Measurements from ENCODE around the gene SLC7A8.

Gene SLC7A8

GRCh38 chr14:23103581-23103980 is 79.9 kb downstream of the SLC7A8 start:
- no peaks in the 10 kb centered on the region for H4K20me1 ChIP-seq (ENCODE audit: insufficient read depth, low read length)
- no peak overlapping the region for H3K9ac ChIP-seq (ENCODE audit: low read length)
- H3K9me3 ChIP-seq (ENCODE audit: insufficient read depth, low read length): no peaks in the 10 kb centered on the region
- no peak for TF ChIP-seq EZH2phosphoT487 (IDR thresholded peaks at IDR 0.05; ENCODE audit: low read depth)
- TF ChIP-seq, protein P1, sequence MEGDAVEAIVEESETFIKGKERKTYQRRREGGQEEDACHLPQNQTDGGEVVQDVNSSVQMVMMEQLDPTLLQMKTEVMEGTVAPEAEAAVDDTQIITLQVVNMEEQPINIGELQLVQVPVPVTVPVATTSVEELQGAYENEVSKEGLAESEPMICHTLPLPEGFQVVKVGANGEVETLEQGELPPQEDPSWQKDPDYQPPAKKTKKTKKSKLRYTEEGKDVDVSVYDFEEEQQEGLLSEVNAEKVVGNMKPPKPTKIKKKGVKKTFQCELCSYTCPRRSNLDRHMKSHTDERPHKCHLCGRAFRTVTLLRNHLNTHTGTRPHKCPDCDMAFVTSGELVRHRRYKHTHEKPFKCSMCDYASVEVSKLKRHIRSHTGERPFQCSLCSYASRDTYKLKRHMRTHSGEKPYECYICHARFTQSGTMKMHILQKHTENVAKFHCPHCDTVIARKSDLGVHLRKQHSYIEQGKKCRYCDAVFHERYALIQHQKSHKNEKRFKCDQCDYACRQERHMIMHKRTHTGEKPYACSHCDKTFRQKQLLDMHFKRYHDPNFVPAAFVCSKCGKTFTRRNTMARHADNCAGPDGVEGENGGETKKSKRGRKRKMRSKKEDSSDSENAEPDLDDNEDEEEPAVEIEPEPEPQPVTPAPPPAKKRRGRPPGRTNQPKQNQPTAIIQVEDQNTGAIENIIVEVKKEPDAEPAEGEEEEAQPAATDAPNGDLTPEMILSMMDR (IDR thresholded peaks at IDR 0.05; ENCODE audit: low read depth, low read length): no peak
- H3K27ac ChIP-seq (ENCODE audit: low read length): no peak overlapping the region
- no peaks in the 10 kb centered on the region for H3K79me2 ChIP-seq (ENCODE audit: low read length)
- no peak overlapping the region for H2AFZ ChIP-seq (ENCODE audit: low read depth, low read length)
- no peak overlapping the region for H3K4me3 ChIP-seq (ENCODE audit: low read length)
- no peaks in the 10 kb centered on the region for H3K4me1 ChIP-seq (ENCODE audit: low read length)
- no peak overlapping the region for H3K4me2 ChIP-seq (ENCODE audit: low read length)
- H3K27me3 ChIP-seq (ENCODE audit: low read depth, low read length): no peaks in the 10 kb centered on the region
- peaks cover 7% of the 10 kb centered on the region for H3K36me3 ChIP-seq (replicated peaks; ENCODE audit: low read depth, low read length)

DNA sequence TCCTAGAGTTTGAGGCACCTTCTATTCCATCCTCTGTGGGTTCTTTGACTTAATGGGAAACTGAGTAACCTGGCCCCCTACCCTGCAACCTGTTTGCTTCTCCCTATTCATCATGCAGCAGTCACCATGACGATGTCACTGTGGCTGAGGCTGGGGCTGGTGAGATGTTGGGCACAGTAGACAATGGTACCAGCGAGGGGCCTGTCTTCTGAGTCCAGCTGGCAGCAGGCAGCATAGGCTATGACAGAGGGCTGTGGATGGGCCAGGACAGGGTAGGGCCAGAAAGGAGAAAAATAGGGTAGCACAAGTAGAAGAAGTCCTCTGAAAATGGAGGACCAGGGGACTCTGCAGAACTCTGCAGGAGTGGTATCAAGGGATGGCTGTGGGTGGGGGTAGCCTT is 80.7 kb downstream of the SLC7A8 start:
- Histone ChIP-seq H3K36me3 (replicated peaks; ENCODE audit: low read depth, low read length) (peaks cover 14% of the 10 kb centered on the region), H3K4me1 (ENCODE audit: low read length) (no peaks in the 10 kb centered on the region), H3K27ac (ENCODE audit: low read length) (no peak overlapping the region), H3K9ac (ENCODE audit: low read length) (no peak overlapping the region), H4K20me1 (ENCODE audit: insufficient read depth, low read length) (no peaks in the 10 kb centered on the region), H3K4me2 (ENCODE audit: low read length) (no peak overlapping the region), H3K4me3 (ENCODE audit: low read length) (no peak overlapping the region), H3K27me3 (ENCODE audit: low read depth, low read length) (no peaks in the 10 kb centered on the region), H3K9me3 (ENCODE audit: insufficient read depth, low read length) (no peaks in the 10 kb centered on the region), H3K79me2 (ENCODE audit: low read length) (peaks cover 5% of the 10 kb centered on the region; the same call in 1 of the 2 replicates), H2AFZ (ENCODE audit: low read depth, low read length) (no peak overlapping the region)
- TF ChIP-seq EZH2phosphoT487 (IDR thresholded peaks at IDR 0.05; ENCODE audit: low read depth): no peak
- TF ChIP-seq, protein P1 (IDR thresholded peaks at IDR 0.05; ENCODE audit: low read depth, low read length): no peak

DNA sequence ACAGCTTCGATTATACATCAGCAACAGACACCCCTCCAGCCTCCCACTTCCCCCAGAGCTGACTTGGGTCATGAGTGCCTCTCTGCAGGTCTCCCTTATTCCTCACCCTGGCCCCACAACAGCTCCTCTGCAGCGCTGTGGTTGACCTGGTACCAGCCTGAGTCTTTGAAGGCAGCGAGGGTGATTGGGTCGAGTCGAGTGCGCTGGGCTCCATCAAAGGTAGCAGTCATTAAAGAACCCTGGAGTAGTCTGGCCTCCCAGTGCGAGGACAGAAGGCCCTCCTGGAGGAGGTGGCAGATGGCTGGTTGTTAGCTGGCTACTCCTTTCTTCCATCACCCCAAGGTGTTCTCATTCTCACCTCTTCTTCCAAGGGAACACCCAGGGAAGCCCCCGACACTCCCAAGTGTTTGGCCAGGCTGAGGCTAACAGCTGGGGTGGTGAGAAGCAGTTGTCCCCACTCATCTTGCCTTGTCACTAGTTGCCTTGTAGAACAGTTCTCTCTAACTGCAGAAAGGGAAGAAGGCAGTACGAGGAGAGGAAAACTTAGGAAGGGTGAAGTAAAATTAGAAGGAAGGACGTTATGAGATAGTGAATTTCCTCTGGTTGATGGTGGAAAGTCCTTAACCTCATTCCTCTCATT is 81.4 kb downstream of the SLC7A8 start:
- TF ChIP-seq, protein P1 (IDR thresholded peaks at IDR 0.05; ENCODE audit: low read depth, low read length): no peak
- no peak for TF ChIP-seq EZH2phosphoT487 (IDR thresholded peaks at IDR 0.05; ENCODE audit: low read depth)
- Histone ChIP-seq H3K27ac (ENCODE audit: low read length) (no peak overlapping the region), H3K36me3 (replicated peaks; ENCODE audit: low read depth, low read length) (peaks cover 18% of the 10 kb centered on the region), H3K79me2 (ENCODE audit: low read length) (peaks cover 12% of the 10 kb centered on the region), H3K4me2 (ENCODE audit: low read length) (no peak overlapping the region), H2AFZ (ENCODE audit: low read depth, low read length) (no peak overlapping the region), H4K20me1 (ENCODE audit: insufficient read depth, low read length) (no peaks in the 10 kb centered on the region), H3K4me1 (ENCODE audit: low read length) (no peaks in the 10 kb centered on the region), H3K4me3 (ENCODE audit: low read length) (no peak overlapping the region), H3K9ac (ENCODE audit: low read length) (no peak overlapping the region), H3K27me3 (ENCODE audit: low read depth, low read length) (no peaks in the 10 kb centered on the region), H3K9me3 (ENCODE audit: insufficient read depth, low read length) (no peaks in the 10 kb centered on the region)

- Histone ChIP-seq H3K36me3 (replicated peaks; ENCODE audit: low read depth, low read length) (peaks cover 18% of the 10 kb centered on the region), H4K20me1 (ENCODE audit: insufficient read depth, low read length) (no peaks in the 10 kb centered on the region), H3K4me2 (ENCODE audit: low read length) (no peak overlapping the region), H2AFZ (ENCODE audit: low read depth, low read length) (no peak overlapping the region), H3K9ac (ENCODE audit: low read length) (no peak overlapping the region), H3K4me1 (ENCODE audit: low read length) (0 out of 2 replicates have a peak, but pooled peaks cover 6% of the 10 kb centered on the region), H3K27me3 (ENCODE audit: low read depth, low read length) (no peaks in the 10 kb centered on the region), H3K27ac (ENCODE audit: low read length) (no peak overlapping the region), H3K4me3 (ENCODE audit: low read length) (no peak overlapping the region), H3K79me2 (ENCODE audit: low read length) (peaks cover 19% of the 10 kb centered on the region), H3K9me3 (ENCODE audit: insufficient read depth, low read length) (no peaks in the 10 kb centered on the region)
- no peak for TF ChIP-seq EZH2phosphoT487 (IDR thresholded peaks at IDR 0.05; ENCODE audit: low read depth)
- TF ChIP-seq, protein P1 (IDR thresholded peaks at IDR 0.05; ENCODE audit: low read depth, low read length): no peak
Measured at GRCh38 chr14:23101213-23101970, 82.1 kb downstream of the SLC7A8 start.
